GM19463 (cell line): Measurements from ENCODE around the gene ZCCHC3.
"Not testable (repeated sequence)": the region's sequence is repeated elsewhere in the genome, so short reads cannot be mapped to it uniquely, and the experiment has no call there.

ENCODE experiments used
- ATAC-seq: cut with Tn5 transposase; IDR thresholded peaks from one replicate; pipeline ENCODE4 v1.9.1; 2021; ENCODE audit warnings: mild to moderate bottlenecking, moderate library complexity; ENCODE audit not compliant: unreplicated experiment

ZCCHC3 gene

DNA sequence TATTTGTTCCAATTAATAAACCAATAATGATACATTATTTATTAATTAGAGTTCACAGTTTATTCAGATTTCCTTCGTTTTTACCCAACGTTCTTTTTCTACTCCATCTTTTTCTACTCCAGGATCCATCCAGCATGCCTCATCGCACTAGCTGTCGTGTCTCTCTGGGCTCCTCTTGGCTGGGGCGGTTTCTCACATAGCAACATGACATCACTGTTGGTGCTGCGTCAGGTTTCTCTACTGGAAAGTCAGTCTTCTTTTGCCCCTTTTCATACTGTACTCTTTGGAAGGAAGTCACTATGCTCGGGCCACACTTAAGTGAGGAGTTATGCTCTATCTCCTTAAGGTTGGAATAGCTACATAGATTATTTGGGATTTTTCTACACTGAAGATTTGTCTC lies 14.2 kb downstream of the ZCCHC3 start:
- ATAC-seq = no peak

DNA sequence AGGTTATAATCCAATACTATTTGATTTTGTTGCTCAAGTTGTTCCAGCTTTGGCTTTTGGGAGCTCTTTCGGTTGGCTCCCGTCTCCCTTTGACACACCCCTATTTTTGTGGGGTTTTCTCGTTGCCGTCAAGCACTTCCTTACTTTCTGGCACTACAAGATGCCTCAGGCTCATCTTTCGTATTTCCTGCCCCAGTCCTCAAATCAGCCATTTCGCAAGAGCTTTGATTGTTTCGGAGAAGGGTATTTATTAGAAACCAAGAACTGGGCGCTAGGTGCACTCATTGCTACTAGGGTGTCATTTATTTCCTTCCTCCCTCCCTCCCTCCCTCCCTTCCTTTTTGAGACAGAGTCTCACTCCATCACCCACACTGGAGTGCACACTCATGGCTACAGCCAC lies 14.7 kb downstream of the ZCCHC3 start:
- ATAC-seq = no peak

DNA sequence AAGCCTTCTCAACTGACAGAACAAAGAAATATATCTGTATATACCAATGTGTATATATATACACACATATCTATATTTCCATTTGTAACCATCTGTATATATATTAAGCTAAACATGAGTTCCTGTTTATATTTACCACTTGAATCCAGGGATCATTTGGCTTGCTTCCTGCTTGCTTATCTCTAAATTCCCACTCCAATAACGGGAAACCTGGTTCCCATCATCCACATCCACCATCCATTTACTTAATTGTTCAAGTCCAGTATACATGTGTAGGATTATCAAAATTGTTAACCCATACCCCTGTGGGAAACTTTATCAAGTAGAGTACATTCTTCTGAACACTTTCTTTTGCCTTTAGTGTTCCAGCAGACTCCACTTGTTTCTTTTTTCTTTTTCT lies 15.5 kb downstream of the ZCCHC3 start:
- ATAC-seq = no peak

DNA sequence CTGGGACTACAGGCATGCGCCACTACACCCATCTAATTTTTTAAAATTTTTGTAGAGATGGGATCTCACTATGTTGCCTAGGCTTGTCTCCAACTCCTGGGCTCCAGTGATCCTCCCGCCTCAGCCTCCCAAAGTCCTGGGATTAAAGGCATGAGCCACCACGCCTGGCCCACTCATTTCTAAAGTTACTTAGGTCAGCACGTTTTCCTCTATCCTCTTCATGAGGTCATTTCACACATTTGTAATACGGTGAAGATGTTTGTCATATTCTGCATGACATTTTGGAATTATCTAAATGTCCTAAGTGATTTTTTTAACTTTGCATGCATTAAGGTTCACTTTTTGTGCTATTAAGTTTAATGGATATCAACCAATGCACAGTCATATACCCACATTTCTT lies 16.0 kb downstream of the ZCCHC3 start:
- ATAC-seq = no peak

DNA sequence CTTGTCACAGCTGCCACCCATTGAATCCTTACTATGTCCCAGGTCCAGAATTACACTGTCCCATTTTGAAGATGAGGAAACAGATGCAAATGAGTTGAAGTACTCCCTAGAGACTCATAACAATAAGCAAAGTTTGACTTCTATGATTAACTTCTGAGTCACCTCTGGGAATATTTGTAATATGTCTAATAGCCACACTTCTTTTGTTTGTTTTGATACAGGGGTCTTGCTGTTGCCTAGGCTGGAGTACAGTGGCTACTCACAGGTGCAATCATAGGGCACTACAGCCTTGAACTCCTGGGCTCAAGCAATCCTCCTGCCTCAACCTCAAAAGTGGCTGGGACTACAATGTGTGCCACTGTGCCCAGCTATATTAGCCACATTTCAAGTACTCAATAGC lies 16.6 kb downstream of the ZCCHC3 start:
- no peak for ATAC-seq

DNA sequence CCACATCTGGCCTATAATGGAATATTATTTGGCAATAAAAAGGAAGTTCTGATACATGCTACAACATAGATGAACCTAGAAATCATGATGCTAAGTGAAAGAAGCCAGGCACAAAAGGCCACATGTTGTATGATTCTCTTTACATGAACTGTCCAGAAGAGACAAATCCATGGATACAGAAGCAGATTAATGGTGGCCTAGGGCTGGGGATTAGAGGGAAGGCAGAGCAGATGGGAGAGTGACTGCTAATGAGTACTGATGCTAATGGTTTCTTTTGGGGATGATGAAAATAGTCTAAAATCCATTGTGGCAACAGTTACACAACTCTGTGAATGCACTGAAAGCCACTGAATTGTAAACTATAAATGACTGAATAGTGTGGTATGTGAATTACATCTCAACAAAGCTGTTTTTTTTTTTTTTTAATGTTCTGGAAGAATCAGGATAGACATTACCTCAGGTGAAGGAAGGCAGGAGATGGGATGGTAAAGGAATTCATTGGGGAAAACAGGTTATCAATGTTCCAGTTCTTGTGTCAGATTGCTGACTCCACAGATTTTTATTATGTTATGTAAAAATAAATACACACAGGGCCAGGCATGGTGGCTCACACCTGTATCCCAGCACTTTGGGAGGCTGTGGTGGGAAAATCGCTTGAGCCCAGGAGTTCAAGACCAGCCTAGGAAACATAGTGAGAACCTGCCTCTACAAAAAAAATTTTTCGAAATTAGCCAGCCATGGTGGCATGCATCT lies 19.1 kb downstream of the ZCCHC3 start:
- no peak for ATAC-seq

DNA sequence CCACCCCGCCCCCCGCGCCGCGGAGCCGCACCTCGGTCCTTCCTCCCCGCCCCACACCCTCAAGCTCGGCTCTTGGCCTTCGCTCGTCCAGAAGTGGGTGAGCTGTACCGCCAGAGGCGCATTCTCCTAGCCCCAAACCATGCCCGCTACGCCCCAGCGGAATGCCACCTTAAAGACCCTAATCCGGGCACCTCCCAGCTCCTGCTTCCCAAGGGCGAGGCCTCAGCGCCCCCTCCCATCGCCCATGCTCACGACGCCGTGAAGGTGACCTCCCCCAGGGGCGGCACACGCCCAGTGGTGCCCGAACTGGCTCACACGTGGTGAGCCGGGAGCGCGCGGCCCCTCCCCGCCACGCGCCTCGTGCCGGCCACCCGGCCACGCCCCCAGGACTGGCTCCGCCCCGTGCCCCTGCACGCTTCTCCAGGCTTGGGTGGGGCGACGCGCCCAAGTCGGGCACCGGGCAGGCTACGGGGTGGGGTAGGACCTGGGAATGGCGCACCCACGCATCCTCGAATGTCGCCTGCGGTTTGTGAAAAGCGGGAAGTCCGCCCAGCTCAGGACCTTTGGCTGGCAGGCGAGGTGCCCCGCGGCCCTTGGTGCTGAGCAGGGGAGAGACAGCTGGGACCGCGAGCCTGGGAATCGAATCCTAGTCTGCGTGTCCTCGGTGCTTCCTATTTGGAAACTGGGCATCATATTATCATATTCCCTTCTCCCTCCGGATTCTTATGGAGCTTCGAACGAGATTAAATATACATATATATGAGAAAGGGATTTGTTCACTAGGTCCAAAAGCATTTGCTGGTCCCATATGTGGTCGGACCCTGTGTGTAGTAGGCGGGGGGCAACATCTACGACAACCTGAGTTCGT lies 27.0 kb downstream of the ZCCHC3 start:
- ATAC-seq = peak; percentile 54

DNA sequence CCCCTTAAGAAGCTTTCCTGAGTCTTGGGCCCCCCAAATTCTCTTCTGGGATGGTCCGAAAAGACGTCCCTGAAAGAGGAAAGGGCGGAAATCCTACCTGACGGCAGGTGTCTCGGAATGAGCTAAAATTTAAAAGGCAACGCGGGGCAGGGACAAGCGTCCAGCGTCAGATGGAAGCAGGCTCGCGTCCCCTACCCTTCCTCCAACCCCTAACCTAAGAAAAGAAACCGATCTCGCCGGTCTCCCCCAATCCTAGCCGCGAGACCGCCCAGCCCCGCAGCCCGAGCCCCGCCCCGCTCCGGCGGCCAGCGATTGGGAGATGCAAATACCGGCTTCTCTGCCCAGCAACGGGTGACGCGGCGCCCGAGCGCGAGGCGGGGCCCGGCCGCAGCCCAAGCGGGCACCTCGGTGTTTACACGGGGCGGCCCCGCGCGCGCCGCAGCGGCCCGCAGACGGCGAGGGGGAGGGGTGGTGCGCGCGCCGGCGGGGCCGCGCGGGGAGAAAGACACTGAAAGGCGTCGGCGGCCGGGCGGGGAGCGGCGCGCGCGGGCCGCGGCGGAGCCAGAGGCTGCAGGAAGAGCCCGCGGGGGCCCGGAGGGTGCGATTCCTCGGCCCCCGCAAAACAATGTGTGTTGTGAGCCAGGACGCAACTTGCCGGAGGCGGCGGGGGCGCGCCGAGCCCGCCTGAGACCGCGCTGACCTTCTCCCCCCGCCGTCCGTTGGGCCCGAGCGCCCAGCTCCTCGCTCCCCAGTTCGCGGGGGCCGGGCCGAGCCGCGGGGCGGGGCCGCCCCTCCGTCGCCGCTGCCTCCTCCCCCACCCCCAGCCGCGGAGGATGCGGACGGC lies 27.9 kb downstream of the ZCCHC3 start, which contains the start of gene SOX12:
Gene SOX12 (plus strand): TSS at position 508 of the 844 bp plus-strand sequence. CDS start 373 bp downstream, outside the sequence.
- peak; percentile 75 for ATAC-seq

DNA sequence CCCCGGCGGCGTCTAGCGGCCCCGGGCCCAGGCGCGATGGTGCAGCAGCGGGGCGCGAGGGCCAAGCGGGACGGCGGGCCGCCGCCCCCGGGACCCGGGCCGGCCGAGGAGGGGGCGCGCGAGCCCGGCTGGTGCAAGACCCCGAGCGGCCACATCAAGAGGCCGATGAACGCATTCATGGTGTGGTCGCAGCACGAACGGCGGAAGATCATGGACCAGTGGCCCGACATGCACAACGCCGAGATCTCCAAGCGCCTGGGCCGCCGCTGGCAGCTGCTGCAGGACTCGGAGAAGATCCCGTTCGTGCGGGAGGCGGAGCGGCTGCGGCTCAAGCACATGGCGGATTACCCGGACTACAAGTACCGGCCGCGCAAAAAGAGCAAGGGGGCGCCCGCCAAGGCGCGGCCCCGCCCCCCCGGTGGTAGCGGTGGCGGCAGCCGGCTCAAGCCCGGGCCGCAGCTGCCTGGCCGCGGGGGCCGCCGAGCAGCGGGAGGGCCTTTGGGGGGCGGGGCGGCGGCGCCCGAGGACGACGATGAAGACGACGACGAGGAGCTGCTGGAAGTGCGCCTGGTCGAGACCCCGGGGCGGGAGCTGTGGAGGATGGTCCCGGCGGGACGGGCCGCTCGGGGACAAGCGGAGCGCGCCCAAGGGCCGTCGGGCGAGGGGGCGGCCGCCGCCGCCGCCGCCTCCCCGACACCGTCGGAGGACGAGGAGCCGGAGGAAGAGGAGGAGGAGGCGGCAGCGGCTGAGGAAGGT lies 28.7 kb downstream of the ZCCHC3 start:
- ATAC-seq = peak; percentile 1

DNA sequence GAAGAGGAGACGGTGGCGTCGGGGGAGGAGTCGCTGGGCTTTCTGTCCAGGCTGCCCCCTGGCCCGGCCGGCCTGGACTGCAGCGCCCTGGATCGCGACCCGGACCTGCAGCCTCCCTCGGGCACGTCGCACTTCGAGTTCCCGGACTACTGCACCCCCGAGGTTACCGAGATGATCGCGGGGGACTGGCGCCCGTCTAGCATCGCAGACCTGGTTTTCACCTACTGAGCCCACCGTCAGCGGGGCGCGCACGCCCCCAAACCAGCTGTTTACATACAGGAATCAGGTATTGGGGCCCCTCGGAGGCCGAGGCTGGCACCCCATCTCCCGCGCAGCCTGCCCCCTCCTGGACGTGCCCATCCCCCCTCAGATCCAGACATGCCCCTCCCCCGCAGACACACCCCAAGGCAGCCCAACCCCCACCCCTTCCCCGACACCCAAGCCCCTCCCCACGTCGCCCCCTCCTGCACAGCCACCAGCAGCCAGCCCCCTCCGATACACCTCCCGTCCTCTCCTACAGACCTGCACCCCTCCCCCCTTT lies 29.3 kb downstream of the ZCCHC3 start:
- no peak for ATAC-seq

DNA sequence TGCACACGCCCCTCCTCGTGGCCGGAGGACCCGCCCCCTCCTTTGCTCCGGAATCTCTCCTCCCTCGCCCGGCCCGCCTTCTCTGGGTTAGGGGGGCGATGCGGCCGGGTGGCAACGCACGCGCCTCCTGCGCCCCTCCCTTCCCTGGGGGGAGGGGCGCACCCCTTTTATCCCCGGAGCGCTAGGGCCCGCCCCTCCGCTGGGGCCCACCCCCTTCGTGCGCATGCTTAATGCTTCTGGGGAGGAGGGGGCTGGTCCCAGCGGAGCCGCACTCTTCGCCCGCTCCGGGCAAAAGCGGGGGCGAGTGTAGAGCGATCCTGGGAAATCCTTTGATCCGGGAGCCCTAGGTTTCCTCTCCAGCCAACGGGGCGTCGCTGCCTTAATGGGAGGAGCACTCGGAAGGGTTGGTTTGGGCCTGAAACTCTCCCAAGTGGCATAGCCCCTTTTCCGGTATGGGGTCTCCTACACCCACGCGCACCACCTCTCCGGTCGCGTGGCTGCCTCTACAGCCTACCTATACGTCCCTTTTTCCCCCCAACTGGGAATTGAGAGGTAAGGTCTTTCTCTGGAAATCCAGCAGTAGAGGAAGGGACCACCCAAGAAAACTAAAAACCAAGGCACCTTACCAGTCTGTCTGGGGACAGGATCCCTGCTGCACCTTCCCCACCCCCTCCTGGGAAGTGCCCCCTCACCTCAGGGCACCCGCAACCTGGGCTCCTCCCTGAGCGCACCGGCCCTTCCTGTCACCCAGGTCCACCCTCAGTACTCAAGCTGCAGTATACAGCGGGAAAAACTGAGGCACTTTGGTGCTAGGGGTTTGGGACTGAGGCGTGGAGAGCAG lies 30.0 kb downstream of the ZCCHC3 start:
- ATAC-seq = no peak

DNA sequence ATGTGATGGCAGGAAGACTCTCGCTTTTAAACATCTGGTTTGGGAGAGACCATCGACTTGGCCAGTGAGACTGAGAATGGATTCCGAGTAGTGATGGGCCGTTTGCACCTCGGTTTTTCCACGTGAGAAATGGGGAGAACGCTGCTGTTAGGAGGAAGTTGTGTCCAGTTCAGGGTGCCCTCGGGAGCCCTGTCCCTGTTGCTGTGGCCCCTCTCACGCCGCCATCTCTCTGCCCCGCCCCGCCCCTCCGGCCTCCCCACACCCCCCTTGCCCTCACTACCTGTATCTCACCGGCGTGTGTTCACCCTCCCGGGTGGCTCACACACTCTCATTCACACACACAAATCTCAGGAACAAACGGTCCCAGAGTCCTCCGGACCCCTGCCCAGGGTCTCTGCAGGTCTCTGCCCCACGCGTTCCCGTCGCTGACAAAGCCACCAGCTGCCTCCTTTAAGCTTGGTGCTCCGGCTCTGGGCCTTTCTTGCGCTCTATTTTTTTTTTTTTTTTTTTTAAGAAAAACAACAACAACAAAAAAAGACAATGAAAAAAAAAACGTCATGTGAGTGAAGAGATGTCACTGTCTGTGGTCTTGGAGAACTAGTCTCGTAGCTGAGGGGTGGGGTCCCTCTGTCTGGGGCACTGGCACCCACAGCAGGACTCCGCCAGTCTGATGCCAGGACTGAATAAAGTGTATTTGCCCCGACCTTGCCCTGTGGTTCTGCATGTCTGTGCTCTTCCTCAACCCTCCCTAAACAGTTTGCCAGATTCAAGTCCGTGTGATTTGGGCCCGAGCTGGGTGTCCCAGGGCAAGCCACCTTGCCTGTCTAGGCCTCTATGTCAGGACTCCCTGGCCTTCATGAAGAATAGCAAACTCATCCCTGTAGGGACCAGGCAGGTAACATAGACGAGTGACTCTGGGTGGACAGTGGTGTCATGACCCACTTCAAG lies 30.9 kb downstream of the ZCCHC3 start:
- no peak for ATAC-seq

DNA sequence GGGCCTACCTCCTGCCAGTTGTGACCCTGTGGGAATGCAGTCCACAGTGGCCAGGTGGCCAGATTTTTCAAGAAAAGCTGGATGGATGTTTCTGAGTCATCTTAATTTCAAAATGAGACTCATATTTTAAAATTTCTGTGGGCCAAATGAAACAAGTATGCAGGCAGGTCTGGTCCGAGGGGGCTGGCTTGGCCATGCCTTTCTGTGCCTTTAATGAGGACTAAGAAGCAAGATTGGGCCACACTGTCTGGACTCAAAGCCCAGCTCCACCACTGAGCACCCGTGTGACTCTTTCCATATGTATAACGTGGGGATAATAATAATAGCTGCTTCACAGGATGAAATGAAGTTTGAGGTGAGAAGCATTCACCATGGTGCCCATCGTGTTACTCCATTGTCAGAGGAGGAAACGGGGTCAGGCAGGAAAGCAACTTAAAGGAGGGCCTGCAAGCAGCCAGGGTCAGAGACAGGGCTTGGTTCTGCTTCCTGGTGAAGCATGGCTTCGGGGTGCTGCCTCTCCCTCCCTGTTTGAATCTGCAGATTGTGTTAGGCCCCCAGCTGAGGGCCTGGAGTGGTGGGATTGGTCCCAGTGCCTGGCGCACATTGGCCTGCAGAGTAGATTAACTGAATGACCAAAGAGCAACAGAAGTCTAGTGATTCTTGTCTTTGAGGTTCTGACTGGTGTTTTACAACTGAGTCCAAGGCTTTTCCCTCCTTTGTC lies 31.8 kb downstream of the ZCCHC3 start:
- no peak for ATAC-seq

DNA sequence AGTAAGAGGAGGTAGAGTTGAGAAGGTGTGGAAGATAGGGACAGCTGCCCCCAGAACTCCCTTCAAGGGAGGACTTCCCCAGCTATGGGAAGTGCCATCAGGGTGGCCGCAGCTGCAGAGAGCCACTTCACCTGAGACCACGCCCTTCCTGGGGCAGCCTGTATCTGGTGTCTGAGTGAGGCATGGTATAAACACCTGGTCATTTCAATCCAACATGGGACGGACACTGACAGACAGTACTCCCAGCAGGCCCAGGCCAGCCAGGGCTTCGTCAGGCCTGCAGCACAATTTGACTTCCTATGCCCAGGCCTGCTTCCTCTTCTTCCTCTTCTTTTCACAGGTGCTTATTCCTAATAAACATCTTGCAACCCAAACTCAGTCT lies 32.5 kb downstream of the ZCCHC3 start:
- no peak for ATAC-seq

DNA sequence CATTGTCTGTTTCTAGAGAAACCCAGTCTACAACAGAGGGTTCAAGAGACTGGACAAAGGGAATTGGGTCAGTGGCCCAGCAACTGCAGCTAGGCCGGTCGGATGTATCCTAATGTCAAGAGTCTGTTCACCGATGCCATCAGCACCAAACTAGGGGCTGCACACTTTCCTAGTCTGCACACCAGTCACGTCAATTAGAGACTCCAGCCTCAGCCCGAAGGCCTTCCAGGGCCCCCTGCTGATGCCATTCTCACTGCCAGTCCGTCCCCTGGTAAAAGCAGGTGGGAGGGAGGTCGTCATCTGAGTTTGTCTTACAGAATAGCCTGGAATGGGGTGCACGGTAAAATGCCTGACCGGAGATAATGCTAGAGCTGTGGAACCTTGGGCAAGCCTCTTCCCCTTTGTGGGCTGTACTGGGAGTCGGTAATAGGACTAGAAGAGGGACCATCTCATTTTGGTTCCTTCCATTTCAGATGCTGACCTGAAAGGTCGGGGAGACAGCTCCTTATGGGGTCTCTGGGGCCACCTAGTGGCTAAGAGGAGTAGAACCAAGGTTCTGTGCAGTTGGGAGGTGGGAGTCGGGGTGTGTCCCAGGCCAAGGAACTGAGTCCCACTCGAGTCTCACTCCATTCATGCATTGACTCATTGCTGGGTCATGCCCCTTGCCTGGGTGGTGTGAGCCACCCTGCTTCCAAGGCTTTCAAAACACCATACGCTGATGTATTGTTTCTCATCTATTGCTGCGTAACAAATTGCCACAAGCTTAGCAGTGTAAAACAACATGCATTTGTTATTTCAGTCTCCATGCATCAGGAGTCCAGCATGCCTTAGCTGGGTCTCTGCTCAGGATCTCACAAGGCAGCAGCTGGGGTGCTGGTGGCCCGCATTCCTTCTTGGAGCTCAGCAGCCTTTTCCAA lies 33.1 kb downstream of the ZCCHC3 start:
- ATAC-seq = peak; percentile 33

DNA sequence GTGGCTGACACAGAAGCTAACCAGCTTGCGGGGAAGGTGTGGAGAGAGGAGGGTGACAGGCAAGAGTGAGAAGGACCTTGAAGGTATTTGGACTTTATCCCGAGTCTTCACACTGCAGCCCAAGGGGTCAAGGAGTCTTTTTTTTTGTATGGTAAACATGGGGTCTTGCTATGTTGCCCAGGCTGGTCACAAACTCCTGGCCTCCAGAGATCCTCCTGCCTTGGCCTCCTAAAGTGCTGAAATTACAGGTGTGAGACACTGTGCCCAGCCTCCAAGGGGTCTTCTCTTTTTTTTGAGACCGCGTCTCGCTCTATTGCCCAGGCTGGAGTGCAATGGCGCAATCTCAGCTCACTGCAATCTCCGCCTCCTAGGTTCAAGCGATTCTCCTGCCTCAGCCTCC lies 37.2 kb downstream of the ZCCHC3 start:
- ATAC-seq = no peak

DNA sequence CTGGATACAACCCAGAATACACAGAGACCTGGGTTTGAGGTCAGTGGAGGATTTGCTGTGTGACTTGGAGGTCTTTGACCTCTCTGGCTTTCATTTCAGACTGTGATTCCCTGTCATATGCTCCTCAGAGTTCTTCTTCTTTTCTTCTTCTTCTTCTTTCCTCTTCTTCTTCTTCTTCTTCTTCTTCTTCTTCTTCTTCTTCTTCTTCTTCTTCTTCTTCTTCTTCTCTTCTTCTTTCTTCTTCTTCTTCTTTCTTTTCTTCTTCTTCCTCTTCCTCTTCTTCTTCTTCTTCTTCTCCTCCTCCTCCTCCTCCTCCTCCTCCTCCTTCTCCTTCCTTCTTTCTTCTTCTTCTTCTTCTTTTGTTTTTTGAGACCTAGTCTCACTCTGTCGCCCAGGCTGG lies 38.7 kb downstream of the ZCCHC3 start:
- ATAC-seq = not testable (repeated sequence)
